PC-3 (cell line): ENCODE measurements around the gene BRME1. TPM values are rescaled to one million over a fixed set of nuclear protein-coding genes. Genes with fewer than 3 reads are reported as not detected.

Experiments used
- ATAC-seq: fragments of 200-7000 bp; cut with Tn5 transposase; 2 replicates; pipeline ENCODE4 v1.9.1; 2020; ENCODE audit warnings: mild to moderate bottlenecking, moderate library complexity
- BruUV-seq: library from RNA; stranded (reverse); fragments of 400-500 nt; replicated peaks from 2 replicates; lab custom pipeline; 2021; lab: Mats Ljungman, UMichigan
- CTCF ChIA-PET: fragments of 300-600 bp; sonication (Branson Sonifier 250); formaldehyde crosslinking; loops from one replicate; lab custom pipeline; 2022; ENCODE audit warnings: antibody characterized with exemption; lab: Charles Lee
- POLR2A ChIA-PET: fragments of 300-600 bp; sonication (Branson Sonifier 250); formaldehyde crosslinking; loops from one replicate; lab custom pipeline; 2022; ENCODE audit warnings: antibody characterized with exemption; ENCODE audit not compliant: unreplicated experiment; lab: Charles Lee
- DNase-seq: peaks from one replicate; pipeline ENCODE4 v3.0.0-alpha.2; 2015
- H2AFZ ChIP-seq: fragments of 300-600 bp; sonication (generic); 2 replicates; pipeline ENCODE4 v1.6.0; 2016; ENCODE audit warnings: antibody characterized with exemption, low read length
- H3F3A ChIP-seq: fragments of 300-600 bp; sonication (generic); one replicate; pipeline ENCODE4 v1.6.0; 2017; ENCODE audit warnings: antibody characterized with exemption, low read length, control low read depth, mild to moderate bottlenecking; ENCODE audit not compliant: unreplicated experiment
- H3K27ac ChIP-seq: fragments of 300-600 bp; sonication (generic); 2 replicates; pipeline ENCODE4 v1.5.1; 2016; ENCODE audit warnings: mild to moderate bottlenecking, low read length
- H3K27me3 ChIP-seq: fragments of 300-600 bp; sonication (generic); 2 replicates; pipeline ENCODE4 v1.6.1; 2016; ENCODE audit warnings: low read length, mixed read lengths
- H3K36me3 ChIP-seq: fragments of 300-600 bp; sonication (generic); 2 replicates; pipeline ENCODE4 v1.6.1; 2016; ENCODE audit warnings: low read depth, mixed run types, low read length, mixed read lengths
- H3K4me1 ChIP-seq: fragments of 300-600 bp; sonication (generic); 2 replicates; pipeline ENCODE4 v1.5.1; 2016; ENCODE audit warnings: low read length; ENCODE audit not compliant: insufficient read depth
- H3K4me2 ChIP-seq: fragments of 300-600 bp; sonication (generic); 2 replicates; pipeline ENCODE4 v1.6.0; 2016; ENCODE audit warnings: low read length
- H3K4me3 ChIP-seq: fragments of 300-600 bp; sonication (generic); 2 replicates; pipeline ENCODE4 v1.5.1; 2016; ENCODE audit warnings: mild to moderate bottlenecking, low read length, mixed read lengths
- H3K79me2 ChIP-seq: fragments of 300-600 bp; sonication (generic); 2 replicates; pipeline ENCODE4 v1.6.1; 2017; ENCODE audit warnings: low read length, mixed read lengths
- H3K9ac ChIP-seq: fragments of 300-600 bp; sonication (generic); 2 replicates; pipeline ENCODE4 v1.6.0; 2016; ENCODE audit warnings: mild to moderate bottlenecking, low read length
- H3K9me2 ChIP-seq: fragments of 300-600 bp; sonication (generic); replicated peaks from 2 replicates; pipeline ENCODE4 v1.6.1; 2016; ENCODE audit warnings: mixed run types, low read length, mixed read lengths
- H3K9me3 ChIP-seq: fragments of 300-600 bp; sonication (generic); 2 replicates; pipeline ENCODE4 v1.6.1; 2016; ENCODE audit warnings: low read length, mixed read lengths
- H4K20me1 ChIP-seq: fragments of 300-600 bp; sonication (generic); 2 replicates; pipeline ENCODE4 v1.6.1; 2016; ENCODE audit warnings: low read length, mixed read lengths
- EZH2 ChIP-seq: fragments of 300-600 bp; sonication (generic); IDR thresholded peaks from one replicate; pipeline ENCODE4 v1.6.1; 2017; ENCODE audit warnings: antibody characterized with exemption, mild to moderate bottlenecking, low read length; ENCODE audit not compliant: unreplicated experiment
- EZH2phosphoT487 ChIP-seq: fragments of 300-600 bp; sonication (generic); IDR thresholded peaks from 2 replicates; pipeline ENCODE4 v1.6.1; 2018; ENCODE audit warnings: mild to moderate bottlenecking, antibody characterized with exemption, low read length, borderline replicate concordance
- intact Hi-C: fragments of 100-400 bp; cut with micrococcal nuclease; formaldehyde crosslinking; loops from 2 replicates; pipeline ENCODE4 v1.9.0; 2023
- total RNA-seq: library from RNA; depleted of rRNA; stranded (reverse); fragments of >200 nt; gene quantifications from 2 replicates; pipeline ENCODE4 v1.2.3, GENCODE V29; 2014
- TF ChIP-seq, protein P1 (sequence below): fragments of 300-600 bp; sonication (generic); conservative IDR thresholded peaks from 2 replicates; pipeline ENCODE4 v1.5.1; 2017; ENCODE audit warnings: antibody characterized with exemption, low read depth, mild to moderate bottlenecking, low read length

The BRME1 gene
- total RNA-seq, 1 experiment from 2014 or later, result 6.0 TPM

DNA sequence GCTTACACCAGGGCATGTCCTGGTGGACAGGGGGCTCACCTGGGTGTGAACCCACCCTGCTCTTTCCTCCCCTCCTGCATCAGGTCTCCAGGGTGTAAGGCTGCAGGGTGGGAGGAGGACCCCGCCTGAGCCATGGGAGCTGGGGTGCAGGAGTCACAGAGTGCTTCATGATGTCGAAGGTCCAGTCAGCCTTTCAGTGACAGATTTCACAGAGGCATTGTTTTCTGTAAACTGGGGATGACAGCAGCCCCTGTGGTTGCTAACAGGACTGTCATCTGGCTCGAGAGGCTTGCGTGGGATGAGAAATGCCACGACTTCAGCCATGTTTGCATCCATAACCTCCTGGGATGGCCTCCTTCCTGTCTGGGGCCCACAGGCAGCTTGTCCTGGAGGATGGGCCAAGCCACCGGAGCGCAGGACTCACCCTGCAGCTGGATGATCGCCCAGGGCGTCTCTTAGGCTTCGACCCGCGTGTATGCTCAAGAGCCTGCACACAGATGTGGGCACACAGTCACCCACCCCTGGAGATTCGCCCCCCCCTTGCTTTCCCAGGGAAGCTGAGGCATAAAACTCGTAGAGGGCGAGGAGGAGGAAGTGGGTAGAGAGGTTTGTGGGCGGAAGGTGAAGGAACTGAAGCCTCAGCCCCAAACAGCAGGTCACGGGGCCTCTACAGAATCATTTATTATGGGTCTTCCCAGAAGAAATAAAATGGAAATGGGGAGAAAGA, 24.1 kb downstream of the BRME1 start:
- no peak overlapping the region for H3K27ac ChIP-seq
- H3K4me1 ChIP-seq, result peaks cover 11% of the 10 kb centered on the region
- ChIA-PET POLR2A (no interaction called here), CTCF (interaction anchor here (0.6 kb wide), 1 partner anchor 42 kb away, joined by 3 read pairs; no protein-coding TSS in a partner anchor)
- intact Hi-C loops, result loop anchor here (2.0 kb wide), 3 partner anchors 25 to 151 kb away; partner anchors contain the start of genes BRME1, CC2D1A and DCAF15
- no peak overlapping the region for H3K4me2 ChIP-seq
- H2AFZ ChIP-seq, result no peak overlapping the region
- DNase-seq (no peak), ATAC-seq (no peak)
- no TSS peak for BruUV-seq
- H3K27me3 ChIP-seq, result no peaks in the 10 kb centered on the region
- no peaks in the 10 kb centered on the region for H3K9me2 ChIP-seq
- H3K9me3 ChIP-seq, result no peaks in the 10 kb centered on the region
- no peaks in the 10 kb centered on the region for H3F3A ChIP-seq
- TF ChIP-seq EZH2phosphoT487, result no peak
- TF ChIP-seq EZH2, result no peak
- TF ChIP-seq, protein P1, sequence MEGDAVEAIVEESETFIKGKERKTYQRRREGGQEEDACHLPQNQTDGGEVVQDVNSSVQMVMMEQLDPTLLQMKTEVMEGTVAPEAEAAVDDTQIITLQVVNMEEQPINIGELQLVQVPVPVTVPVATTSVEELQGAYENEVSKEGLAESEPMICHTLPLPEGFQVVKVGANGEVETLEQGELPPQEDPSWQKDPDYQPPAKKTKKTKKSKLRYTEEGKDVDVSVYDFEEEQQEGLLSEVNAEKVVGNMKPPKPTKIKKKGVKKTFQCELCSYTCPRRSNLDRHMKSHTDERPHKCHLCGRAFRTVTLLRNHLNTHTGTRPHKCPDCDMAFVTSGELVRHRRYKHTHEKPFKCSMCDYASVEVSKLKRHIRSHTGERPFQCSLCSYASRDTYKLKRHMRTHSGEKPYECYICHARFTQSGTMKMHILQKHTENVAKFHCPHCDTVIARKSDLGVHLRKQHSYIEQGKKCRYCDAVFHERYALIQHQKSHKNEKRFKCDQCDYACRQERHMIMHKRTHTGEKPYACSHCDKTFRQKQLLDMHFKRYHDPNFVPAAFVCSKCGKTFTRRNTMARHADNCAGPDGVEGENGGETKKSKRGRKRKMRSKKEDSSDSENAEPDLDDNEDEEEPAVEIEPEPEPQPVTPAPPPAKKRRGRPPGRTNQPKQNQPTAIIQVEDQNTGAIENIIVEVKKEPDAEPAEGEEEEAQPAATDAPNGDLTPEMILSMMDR, result no peak
- no peaks in the 10 kb centered on the region for H3K36me3 ChIP-seq
- H4K20me1 ChIP-seq, result no peaks in the 10 kb centered on the region
- no peaks in the 10 kb centered on the region for H3K79me2 ChIP-seq
- H3K9ac ChIP-seq, result no peak overlapping the region
- H3K4me3 ChIP-seq, result no peak overlapping the region

DNA sequence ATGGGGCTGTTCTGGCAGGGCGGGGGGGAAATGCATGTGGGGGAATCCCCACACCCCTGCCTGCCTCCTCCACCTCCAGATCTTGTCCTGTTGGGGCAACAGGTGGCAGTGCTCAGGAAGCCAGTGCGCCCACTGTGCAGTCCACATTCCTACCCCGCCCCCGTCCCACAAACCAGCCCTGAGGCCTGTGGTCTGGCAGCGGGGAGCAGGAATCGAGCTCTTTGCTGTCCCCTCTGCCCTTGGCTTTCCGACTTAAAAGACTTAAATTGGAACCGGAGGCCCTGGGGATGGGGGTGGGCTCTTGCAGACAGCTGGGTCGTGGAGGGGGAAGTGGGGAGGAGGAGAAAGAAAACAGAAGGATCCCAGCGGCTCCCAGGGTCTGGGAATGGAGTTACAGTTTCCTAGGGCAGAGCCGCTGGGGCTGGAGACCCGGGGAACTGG, 24.6 kb downstream of the BRME1 start:
- Histone ChIP-seq H3K9me3 (no peaks in the 10 kb centered on the region), H3K4me2 (no peak overlapping the region), H3K9me2 (no peaks in the 10 kb centered on the region), H2AFZ (no peak overlapping the region), H3K4me1 (peaks cover 11% of the 10 kb centered on the region), H3K9ac (no peak overlapping the region), H3K36me3 (no peaks in the 10 kb centered on the region), H4K20me1 (no peaks in the 10 kb centered on the region), H3K27ac (no peak overlapping the region), H3K27me3 (no peaks in the 10 kb centered on the region), H3K4me3 (no peak overlapping the region), H3F3A (no peaks in the 10 kb centered on the region), H3K79me2 (no peaks in the 10 kb centered on the region)
- CTCF ChIA-PET, result no interaction called here
- intact Hi-C loops, result loop anchor here (2.0 kb wide), 3 partner anchors 26 to 152 kb away; partner anchors contain the start of genes BRME1, CC2D1A and DCAF15
- POLR2A ChIA-PET, result no interaction called here
- no TSS peak for BruUV-seq
- no peak for ATAC-seq
- no peak for DNase-seq
- TF ChIP-seq, protein P1, result no peak
- TF ChIP-seq EZH2phosphoT487 (no peak), EZH2 (no peak)
